DOHH2 (cell line): Measurements from ENCODE around the gene LRP2BP.

Source experiments
- EZH2phosphoT487 ChIP-seq: fragments of 200-600 bp; sonication (generic); IDR thresholded peaks from 2 replicates; pipeline ENCODE4 v1.6.1; 2017; ENCODE audit warnings: borderline replicate concordance, mild to moderate bottlenecking, antibody characterized with exemption, low read length, moderate library complexity, mixed read lengths
- TF ChIP-seq, protein P1 (sequence below): fragments of 200-600 bp; sonication (generic); IDR thresholded peaks from one replicate; pipeline ENCODE4 v1.5.1; 2014; ENCODE audit warnings: antibody characterized with exemption, mild to moderate bottlenecking, low read depth, low read length; ENCODE audit not compliant: poor library complexity, severe bottlenecking

DNA sequence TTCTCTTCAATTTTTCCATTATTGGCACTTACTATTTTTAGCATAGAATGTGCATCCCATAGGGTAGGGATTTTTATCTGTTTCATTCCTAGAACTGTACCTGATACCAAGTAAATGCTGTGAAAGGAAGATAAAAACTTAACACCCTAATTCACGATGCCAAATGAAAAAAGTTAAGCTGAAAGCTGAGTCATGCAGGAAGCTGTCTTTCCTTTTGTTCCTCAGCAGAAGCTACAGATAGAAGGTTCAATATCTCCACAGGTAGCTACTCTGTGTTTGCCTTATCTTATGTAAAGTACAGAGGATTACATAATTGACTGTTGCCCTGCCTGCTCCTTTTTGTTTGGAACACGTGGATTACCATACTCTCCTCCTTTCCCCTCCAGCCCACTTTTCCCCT lies 77.0 kb downstream of the LRP2BP start:
- TF ChIP-seq, protein P1, sequence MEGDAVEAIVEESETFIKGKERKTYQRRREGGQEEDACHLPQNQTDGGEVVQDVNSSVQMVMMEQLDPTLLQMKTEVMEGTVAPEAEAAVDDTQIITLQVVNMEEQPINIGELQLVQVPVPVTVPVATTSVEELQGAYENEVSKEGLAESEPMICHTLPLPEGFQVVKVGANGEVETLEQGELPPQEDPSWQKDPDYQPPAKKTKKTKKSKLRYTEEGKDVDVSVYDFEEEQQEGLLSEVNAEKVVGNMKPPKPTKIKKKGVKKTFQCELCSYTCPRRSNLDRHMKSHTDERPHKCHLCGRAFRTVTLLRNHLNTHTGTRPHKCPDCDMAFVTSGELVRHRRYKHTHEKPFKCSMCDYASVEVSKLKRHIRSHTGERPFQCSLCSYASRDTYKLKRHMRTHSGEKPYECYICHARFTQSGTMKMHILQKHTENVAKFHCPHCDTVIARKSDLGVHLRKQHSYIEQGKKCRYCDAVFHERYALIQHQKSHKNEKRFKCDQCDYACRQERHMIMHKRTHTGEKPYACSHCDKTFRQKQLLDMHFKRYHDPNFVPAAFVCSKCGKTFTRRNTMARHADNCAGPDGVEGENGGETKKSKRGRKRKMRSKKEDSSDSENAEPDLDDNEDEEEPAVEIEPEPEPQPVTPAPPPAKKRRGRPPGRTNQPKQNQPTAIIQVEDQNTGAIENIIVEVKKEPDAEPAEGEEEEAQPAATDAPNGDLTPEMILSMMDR, result no peak
- TF ChIP-seq EZH2phosphoT487, result no peak
